Measurements from ENCODE around the gene ATRIP. TPM values are rescaled to one million over a fixed set of nuclear protein-coding genes. Genes with fewer than 3 reads are reported as not detected.

ATRIP gene
- total RNA-seq, 1 experiment from 2014 or later, result 11.9 TPM

- no peaks in the 10 kb centered on the region for H3K9me3 ChIP-seq (ENCODE audit: control insufficient read depth, insufficient read depth, low read depth, low read length)
- CTCF ChIA-PET, result no interaction called here
- H3K27me3 ChIP-seq (ENCODE audit: control insufficient read depth, insufficient read depth, low read length), result no peaks in the 10 kb centered on the region
- ATAC-seq (no peak), DNase-seq (ENCODE audit: low read depth, low spot score) (no peak)
- in situ Hi-C loops (cut with HindIII; ENCODE audit: low pct_unique_long_range_greater_than_20kb, low sequenced_read_pairs), result no loop called here
- no TSS peak for BruUV-seq (replicated peaks)
- intact Hi-C loops (cut with micrococcal nuclease; ENCODE audit: unreplicated experiment), result loop anchor here (5.0 kb wide), 2 partner anchors 36 to 166 kb away; no protein-coding TSS in a partner anchor
- H3K4me3 ChIP-seq (ENCODE audit: low read depth in 2 of 2, low read length in 2 of 2), result no peak overlapping the region
- H3K4me1 ChIP-seq (ENCODE audit: control insufficient read depth, insufficient read depth, low read length), result peaks cover 5% of the 10 kb centered on the region; the same call in 1 of the 2 replicates
- no peak overlapping the region for H3K27ac ChIP-seq (ENCODE audit: low read length)
- peaks cover 4% of the 10 kb centered on the region; the same call in 1 of the 2 replicates for H3K36me3 ChIP-seq (ENCODE audit: control insufficient read depth, insufficient read depth, low read length)
- POLR2A ChIA-PET, result no interaction called here
- TF ChIP-seq REST (IDR thresholded peaks at IDR 0.05; ENCODE audit: insufficient read depth in 1 of 2, low read depth in 2 of 2, low read length in 1 of 2) (no peak), SIN3A (IDR thresholded peaks at IDR 0.05; ENCODE audit: borderline replicate concordance, insufficient read depth, low read depth, low read length) (no peak), POLR2AphosphoS5 (IDR thresholded peaks at IDR 0.05; ENCODE audit: low read depth, low read length) (no peak), TCF7L2 (IDR thresholded peaks at IDR 0.05; ENCODE audit: low read depth, low read length) (no peak), CTCF (IDR thresholded peaks at IDR 0.05) (no peak)
Observed at GRCh38 chr3:48437812-48438211, 8.7 kb upstream of the ATRIP start.

- Histone ChIP-seq H3K9me3 (ENCODE audit: control insufficient read depth, insufficient read depth, low read depth, low read length) (no peaks in the 10 kb centered on the region), H3K36me3 (ENCODE audit: control insufficient read depth, insufficient read depth, low read length) (peaks cover 4% of the 10 kb centered on the region; the same call in 1 of the 2 replicates), H3K27me3 (ENCODE audit: control insufficient read depth, insufficient read depth, low read length) (no peaks in the 10 kb centered on the region), H3K27ac (ENCODE audit: low read length) (peak within 1 kb of the TSS; percentile 90), H3K4me1 (ENCODE audit: control insufficient read depth, insufficient read depth, low read length) (peaks cover 5% of the 10 kb centered on the region; the same call in 1 of the 2 replicates), H3K4me3 (ENCODE audit: low read depth in 2 of 2, low read length in 2 of 2) (peak within 1 kb of the TSS; percentile 91 to 94)
- TF ChIP-seq POLR2AphosphoS5 (IDR thresholded peaks at IDR 0.05; ENCODE audit: low read depth, low read length) (peak; percentile 77), TCF7L2 (IDR thresholded peaks at IDR 0.05; ENCODE audit: low read depth, low read length) (no peak)
- no TSS peak for BruUV-seq (replicated peaks)
- in situ Hi-C loops (cut with HindIII; ENCODE audit: low pct_unique_long_range_greater_than_20kb, low sequenced_read_pairs) (no loop called here), intact Hi-C loops (cut with micrococcal nuclease; ENCODE audit: unreplicated experiment) (loop anchor here (5.0 kb wide), 2 partner anchors 38 to 168 kb away; no protein-coding TSS in a partner anchor)
- POLR2A ChIA-PET, result interaction anchor here (0.5 to 0.6 kb wide), 4 partner anchors 40 to 905 kb away, joined by 3 to 12 read pairs (median 3); partner anchors contain the start of gene ZNF589
- DNase-seq (ENCODE audit: low read depth, low spot score), result peak; percentile 88
- CTCF ChIA-PET, result interaction anchor here (0.6 to 1.7 kb wide), 3 partner anchors 39 to 246 kb away, joined by 3 to 4 read pairs (median 4); no protein-coding TSS in a partner anchor
- peak; percentile 98 for ATAC-seq
Observed at GRCh38 chr3:48439820-48440589, 6.5 kb upstream of the ATRIP start, which contains the start of the genes CCDC51 and TMA7. Gene CCDC51 (minus strand): TSS chr3:48440119. CDS start chr3:48435128, 4,991 bp downstream. Gene TMA7 (plus strand): TSS chr3:48440257. CDS start chr3:48440297, 40 bp downstream.

Measured in Panc1 (cell line).